ENCODE measurements around the gene FBXW7.

GRCh38 chr4:152512483-152512882 is 23.4 kb downstream of the FBXW7 start:
- TF ChIP-seq, protein P1, sequence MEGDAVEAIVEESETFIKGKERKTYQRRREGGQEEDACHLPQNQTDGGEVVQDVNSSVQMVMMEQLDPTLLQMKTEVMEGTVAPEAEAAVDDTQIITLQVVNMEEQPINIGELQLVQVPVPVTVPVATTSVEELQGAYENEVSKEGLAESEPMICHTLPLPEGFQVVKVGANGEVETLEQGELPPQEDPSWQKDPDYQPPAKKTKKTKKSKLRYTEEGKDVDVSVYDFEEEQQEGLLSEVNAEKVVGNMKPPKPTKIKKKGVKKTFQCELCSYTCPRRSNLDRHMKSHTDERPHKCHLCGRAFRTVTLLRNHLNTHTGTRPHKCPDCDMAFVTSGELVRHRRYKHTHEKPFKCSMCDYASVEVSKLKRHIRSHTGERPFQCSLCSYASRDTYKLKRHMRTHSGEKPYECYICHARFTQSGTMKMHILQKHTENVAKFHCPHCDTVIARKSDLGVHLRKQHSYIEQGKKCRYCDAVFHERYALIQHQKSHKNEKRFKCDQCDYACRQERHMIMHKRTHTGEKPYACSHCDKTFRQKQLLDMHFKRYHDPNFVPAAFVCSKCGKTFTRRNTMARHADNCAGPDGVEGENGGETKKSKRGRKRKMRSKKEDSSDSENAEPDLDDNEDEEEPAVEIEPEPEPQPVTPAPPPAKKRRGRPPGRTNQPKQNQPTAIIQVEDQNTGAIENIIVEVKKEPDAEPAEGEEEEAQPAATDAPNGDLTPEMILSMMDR (IDR thresholded peaks at IDR 0.05): no peak
- TF ChIP-seq, protein P2, sequence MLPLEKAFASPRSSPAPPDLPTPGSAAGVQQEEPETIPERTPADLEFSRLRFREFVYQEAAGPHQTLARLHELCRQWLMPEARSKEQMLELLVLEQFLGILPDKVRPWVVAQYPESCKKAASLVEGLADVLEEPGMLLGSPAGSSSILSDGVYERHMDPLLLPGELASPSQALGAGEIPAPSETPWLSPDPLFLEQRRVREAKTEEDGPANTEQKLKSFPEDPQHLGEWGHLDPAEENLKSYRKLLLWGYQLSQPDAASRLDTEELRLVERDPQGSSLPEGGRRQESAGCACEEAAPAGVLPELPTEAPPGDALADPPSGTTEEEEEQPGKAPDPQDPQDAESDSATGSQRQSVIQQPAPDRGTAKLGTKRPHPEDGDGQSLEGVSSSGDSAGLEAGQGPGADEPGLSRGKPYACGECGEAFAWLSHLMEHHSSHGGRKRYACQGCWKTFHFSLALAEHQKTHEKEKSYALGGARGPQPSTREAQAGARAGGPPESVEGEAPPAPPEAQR (CRISPR knock-in tag; IDR thresholded peaks at IDR 0.05): no peak
- no peak for TF ChIP-seq CBFB (CRISPR knock-in tag; IDR thresholded peaks at IDR 0.05; ENCODE audit: low read depth)
- no peak for TF ChIP-seq CREM (CRISPR knock-in tag; IDR thresholded peaks at IDR 0.05)
- no peak for TF ChIP-seq USF1 (CRISPR knock-in tag; IDR thresholded peaks at IDR 0.05)
- TF ChIP-seq, protein P3, sequence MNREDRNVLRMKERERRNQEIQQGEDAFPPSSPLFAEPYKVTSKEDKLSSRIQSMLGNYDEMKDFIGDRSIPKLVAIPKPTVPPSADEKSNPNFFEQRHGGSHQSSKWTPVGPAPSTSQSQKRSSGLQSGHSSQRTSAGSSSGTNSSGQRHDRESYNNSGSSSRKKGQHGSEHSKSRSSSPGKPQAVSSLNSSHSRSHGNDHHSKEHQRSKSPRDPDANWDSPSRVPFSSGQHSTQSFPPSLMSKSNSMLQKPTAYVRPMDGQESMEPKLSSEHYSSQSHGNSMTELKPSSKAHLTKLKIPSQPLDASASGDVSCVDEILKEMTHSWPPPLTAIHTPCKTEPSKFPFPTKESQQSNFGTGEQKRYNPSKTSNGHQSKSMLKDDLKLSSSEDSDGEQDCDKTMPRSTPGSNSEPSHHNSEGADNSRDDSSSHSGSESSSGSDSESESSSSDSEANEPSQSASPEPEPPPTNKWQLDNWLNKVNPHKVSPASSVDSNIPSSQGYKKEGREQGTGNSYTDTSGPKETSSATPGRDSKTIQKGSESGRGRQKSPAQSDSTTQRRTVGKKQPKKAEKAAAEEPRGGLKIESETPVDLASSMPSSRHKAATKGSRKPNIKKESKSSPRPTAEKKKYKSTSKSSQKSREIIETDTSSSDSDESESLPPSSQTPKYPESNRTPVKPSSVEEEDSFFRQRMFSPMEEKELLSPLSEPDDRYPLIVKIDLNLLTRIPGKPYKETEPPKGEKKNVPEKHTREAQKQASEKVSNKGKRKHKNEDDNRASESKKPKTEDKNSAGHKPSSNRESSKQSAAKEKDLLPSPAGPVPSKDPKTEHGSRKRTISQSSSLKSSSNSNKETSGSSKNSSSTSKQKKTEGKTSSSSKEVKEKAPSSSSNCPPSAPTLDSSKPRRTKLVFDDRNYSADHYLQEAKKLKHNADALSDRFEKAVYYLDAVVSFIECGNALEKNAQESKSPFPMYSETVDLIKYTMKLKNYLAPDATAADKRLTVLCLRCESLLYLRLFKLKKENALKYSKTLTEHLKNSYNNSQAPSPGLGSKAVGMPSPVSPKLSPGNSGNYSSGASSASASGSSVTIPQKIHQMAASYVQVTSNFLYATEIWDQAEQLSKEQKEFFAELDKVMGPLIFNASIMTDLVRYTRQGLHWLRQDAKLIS (CRISPR knock-in tag; IDR thresholded peaks at IDR 0.05; ENCODE audit: borderline replicate concordance): no peak
- no peak for TF ChIP-seq CREB1 (CRISPR knock-in tag; IDR thresholded peaks at IDR 0.05)
- TF ChIP-seq ETV6 (CRISPR knock-in tag; IDR thresholded peaks at IDR 0.05): no peak
- no peak for TF ChIP-seq NFE2L1 (CRISPR knock-in tag; IDR thresholded peaks at IDR 0.05)
- TF ChIP-seq MXD4 (CRISPR knock-in tag; IDR thresholded peaks at IDR 0.05; ENCODE audit: borderline replicate concordance): no peak
- TF ChIP-seq ELF4 (CRISPR knock-in tag; IDR thresholded peaks at IDR 0.05; ENCODE audit: low read depth): no peak
- TF ChIP-seq, protein P4, sequence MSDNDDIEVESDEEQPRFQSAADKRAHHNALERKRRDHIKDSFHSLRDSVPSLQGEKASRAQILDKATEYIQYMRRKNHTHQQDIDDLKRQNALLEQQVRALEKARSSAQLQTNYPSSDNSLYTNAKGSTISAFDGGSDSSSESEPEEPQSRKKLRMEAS (CRISPR knock-in tag; IDR thresholded peaks at IDR 0.05): no peak
- TF ChIP-seq, protein P5, sequence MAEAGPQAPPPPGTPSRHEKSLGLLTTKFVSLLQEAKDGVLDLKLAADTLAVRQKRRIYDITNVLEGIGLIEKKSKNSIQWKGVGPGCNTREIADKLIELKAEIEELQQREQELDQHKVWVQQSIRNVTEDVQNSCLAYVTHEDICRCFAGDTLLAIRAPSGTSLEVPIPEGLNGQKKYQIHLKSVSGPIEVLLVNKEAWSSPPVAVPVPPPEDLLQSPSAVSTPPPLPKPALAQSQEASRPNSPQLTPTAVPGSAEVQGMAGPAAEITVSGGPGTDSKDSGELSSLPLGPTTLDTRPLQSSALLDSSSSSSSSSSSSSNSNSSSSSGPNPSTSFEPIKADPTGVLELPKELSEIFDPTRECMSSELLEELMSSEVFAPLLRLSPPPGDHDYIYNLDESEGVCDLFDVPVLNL (CRISPR knock-in tag; IDR thresholded peaks at IDR 0.05; ENCODE audit: borderline replicate concordance, low read depth): no peak
- TF ChIP-seq ZMAT4 (CRISPR knock-in tag; IDR thresholded peaks at IDR 0.05): no peak

All from WTC11 (cell line).